ENCODE measurements around the gene SCRN3.

DNA sequence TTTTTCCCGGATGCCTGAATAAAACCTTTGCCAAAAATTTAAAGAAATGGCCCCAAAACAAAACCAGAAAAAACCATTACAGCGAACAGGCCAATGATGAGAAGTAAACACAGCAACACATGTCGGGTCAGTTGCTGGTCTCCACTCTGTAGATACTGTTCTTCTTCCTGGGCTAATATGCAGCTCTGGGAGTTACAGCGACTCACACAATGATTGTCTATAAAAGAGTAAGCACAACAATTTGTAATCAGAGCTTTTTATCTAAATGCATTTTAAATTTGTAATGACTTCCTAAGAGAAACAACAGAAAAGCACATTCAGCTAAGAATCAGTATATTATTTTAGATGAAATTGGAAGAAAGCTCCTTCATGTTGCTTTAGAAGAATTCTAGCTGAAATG lies 51.0 kb downstream of the SCRN3 start:
- TF ChIP-seq, protein P1, sequence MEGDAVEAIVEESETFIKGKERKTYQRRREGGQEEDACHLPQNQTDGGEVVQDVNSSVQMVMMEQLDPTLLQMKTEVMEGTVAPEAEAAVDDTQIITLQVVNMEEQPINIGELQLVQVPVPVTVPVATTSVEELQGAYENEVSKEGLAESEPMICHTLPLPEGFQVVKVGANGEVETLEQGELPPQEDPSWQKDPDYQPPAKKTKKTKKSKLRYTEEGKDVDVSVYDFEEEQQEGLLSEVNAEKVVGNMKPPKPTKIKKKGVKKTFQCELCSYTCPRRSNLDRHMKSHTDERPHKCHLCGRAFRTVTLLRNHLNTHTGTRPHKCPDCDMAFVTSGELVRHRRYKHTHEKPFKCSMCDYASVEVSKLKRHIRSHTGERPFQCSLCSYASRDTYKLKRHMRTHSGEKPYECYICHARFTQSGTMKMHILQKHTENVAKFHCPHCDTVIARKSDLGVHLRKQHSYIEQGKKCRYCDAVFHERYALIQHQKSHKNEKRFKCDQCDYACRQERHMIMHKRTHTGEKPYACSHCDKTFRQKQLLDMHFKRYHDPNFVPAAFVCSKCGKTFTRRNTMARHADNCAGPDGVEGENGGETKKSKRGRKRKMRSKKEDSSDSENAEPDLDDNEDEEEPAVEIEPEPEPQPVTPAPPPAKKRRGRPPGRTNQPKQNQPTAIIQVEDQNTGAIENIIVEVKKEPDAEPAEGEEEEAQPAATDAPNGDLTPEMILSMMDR (IDR thresholded peaks at IDR 0.05): no peak
- TF ChIP-seq POLR2A (IDR thresholded peaks at IDR 0.05): no peak

Measured in heart left ventricle (tissue), 13 donors.